GM23338 (cell line): ENCODE data around the gene NSG2. TPM values are rescaled to one million over a fixed set of nuclear protein-coding genes. Genes with fewer than 3 reads are reported as not detected.

Experiments
- ATAC-seq: fragments of 200-7000 bp; cut with Tn5 transposase; 3 replicates; pipeline ENCODE4 v1.9.1; 2020
- DNase-seq: peaks from one replicate; pipeline ENCODE4 v3.0.0-alpha.2; 2015; ENCODE audit warnings: low spot score
- H2AFZ ChIP-seq: fragments of 200-600 bp; sonication (generic); 2 replicates; pipeline ENCODE4 v1.8.0; 2016; ENCODE audit warnings: antibody characterized with exemption, mild to moderate bottlenecking, moderate library complexity
- H3F3A ChIP-seq: fragments of 200-600 bp; sonication (generic); replicated peaks from 2 replicates; pipeline ENCODE4 v1.8.0; 2017; ENCODE audit warnings: antibody characterized with exemption, mixed run types, low read depth
- H3K27ac ChIP-seq: fragments of 200-600 bp; sonication (generic); 2 replicates; pipeline ENCODE4 v1.6.1; 2016; ENCODE audit warnings: low read depth
- H3K27me3 ChIP-seq: fragments of 200-600 bp; sonication (generic); 2 replicates; pipeline ENCODE4 v1.8.0; 2016; ENCODE audit warnings: mild to moderate bottlenecking, mixed run types, moderate library complexity; ENCODE audit not compliant: insufficient read depth
- H3K36me3 ChIP-seq: fragments of 200-600 bp; sonication (generic); 2 replicates; pipeline ENCODE4 v1.8.0; 2016; ENCODE audit warnings: mild to moderate bottlenecking; ENCODE audit not compliant: insufficient read depth
- H3K4me1 ChIP-seq: fragments of 200-600 bp; sonication (generic); 2 replicates; pipeline ENCODE4 v1.8.0; 2016; ENCODE audit warnings: mild to moderate bottlenecking, moderate library complexity; ENCODE audit not compliant: insufficient read depth
- H3K4me2 ChIP-seq: fragments of 200-600 bp; sonication (generic); 2 replicates; pipeline ENCODE4 v1.7.1; 2017; ENCODE audit warnings: mixed run types
- H3K4me3 ChIP-seq: fragments of 200-600 bp; sonication (generic); 2 replicates; pipeline ENCODE4 v1.6.1; 2016; ENCODE audit warnings: mixed run types
- H3K79me2 ChIP-seq: fragments of 200-600 bp; sonication (generic); replicated peaks from 2 replicates; pipeline ENCODE4 v1.8.0; 2017; ENCODE audit warnings: mild to moderate bottlenecking; ENCODE audit not compliant: insufficient read depth
- H3K9me2 ChIP-seq: fragments of 200-600 bp; sonication (generic); 2 replicates; pipeline ENCODE4 v1.8.0; 2017; ENCODE audit not compliant: insufficient read depth
- H4K20me1 ChIP-seq: fragments of 200-600 bp; sonication (generic); replicated peaks from 2 replicates; pipeline ENCODE4 v1.8.0; 2017; ENCODE audit warnings: mild to moderate bottlenecking; ENCODE audit not compliant: insufficient read depth
- H3K27ac Mint-ChIP-seq: 2 replicates; pipeline ENCODE4 v1.8.0; 2020; ENCODE audit warnings: inconsistent platforms, mild to moderate bottlenecking, moderate library complexity, mixed read lengths
- H3K27me3 Mint-ChIP-seq: 3 replicates; pipeline ENCODE4 v1.8.0; 2022; ENCODE audit warnings: low read depth, mild to moderate bottlenecking, moderate library complexity, mixed read lengths, inconsistent platforms; ENCODE audit not compliant: insufficient read depth, poor library complexity
- H3K36me3 Mint-ChIP-seq: 3 replicates; pipeline ENCODE4 v1.8.0; 2021; ENCODE audit warnings: low read depth, mild to moderate bottlenecking, inconsistent platforms, moderate library complexity, mixed read lengths
- H3K4me1 Mint-ChIP-seq: 3 replicates; pipeline ENCODE4 v1.8.0; 2020; ENCODE audit warnings: mild to moderate bottlenecking, inconsistent platforms, mixed read lengths
- H3K4me3 Mint-ChIP-seq: 3 replicates; pipeline ENCODE4 v1.8.0; 2021; ENCODE audit warnings: moderate library complexity, mild to moderate bottlenecking, inconsistent platforms, mixed read lengths
- H3K9me3 Mint-ChIP-seq: 3 replicates; pipeline ENCODE4 v1.8.0; 2020; ENCODE audit warnings: moderate library complexity, mild to moderate bottlenecking, inconsistent platforms, mixed read lengths
- EZH2 ChIP-seq: fragments of 200-600 bp; sonication (generic); IDR thresholded peaks from one replicate; pipeline ENCODE4 v1.8.0; 2017; ENCODE audit warnings: antibody characterized with exemption, mild to moderate bottlenecking, low read depth; ENCODE audit not compliant: unreplicated experiment
- JUNB ChIP-seq: IDR thresholded peaks from one replicate; pipeline ENCODE4 v1.6.1; 2016; ENCODE audit warnings: antibody characterized with exemption; ENCODE audit not compliant: unreplicated experiment
- NANOG ChIP-seq: IDR thresholded peaks from 2 replicates; pipeline ENCODE4 v1.6.1; 2016; ENCODE audit warnings: antibody characterized with exemption, borderline replicate concordance
- POLR2AphosphoS5 ChIP-seq: IDR thresholded peaks from 2 replicates; pipeline ENCODE4 v1.6.1; 2016; ENCODE audit warnings: antibody characterized with exemption, low read depth
- ZNF114 ChIP-seq: fragments of 250-450 bp; sonication (Bioruptor Pico); IDR thresholded peaks from 2 replicates; pipeline ENCODE4 v1.5.0; 2020; ENCODE audit warnings: mild to moderate bottlenecking, moderate library complexity
- ZNF331 ChIP-seq: fragments of 250-450 bp; sonication (Bioruptor Pico); IDR thresholded peaks from 2 replicates; pipeline ENCODE4 v1.5.0; 2020; ENCODE audit warnings: low read depth, mild to moderate bottlenecking, moderate library complexity
- polyA plus RNA-seq: library from polyadenylated mRNA; unstranded; fragments of >200 nt; fragmentation: Nextera tagmentation; extraction: Ambion mirVana; gene quantifications from 2 replicates; pipeline ENCODE4 v1.2.1, GENCODE V29; 2016
- total RNA-seq: library from RNA; depleted of rRNA; stranded (reverse); fragments of >200 nt; shearing (Covaris generic); gene quantifications from 2 replicates; pipeline ENCODE4 v1.2.3, GENCODE V29; 2014
- TF ChIP-seq, protein P1 (sequence below), 2 experiments: fragments of 200-600 bp in 1 of 2; sonication (generic) in 1 of 2; conservative IDR thresholded peaks; 2 replicates each; pipeline versions ENCODE4 v1.5.1 to v1.6.1; 2016 to 2017; ENCODE audit warnings: antibody characterized with exemption in 2 of 2, low read depth in 2 of 2, mild to moderate bottlenecking in 2 of 2, moderate library complexity in 1 of 2
- TF ChIP-seq, protein P2 (sequence below): IDR thresholded peaks from 2 replicates; pipeline ENCODE4 v1.6.1; 2016; ENCODE audit warnings: antibody characterized with exemption
- TF ChIP-seq, protein P3 (sequence below): fragments of 250-450 bp; sonication (Bioruptor Pico); IDR thresholded peaks from 2 replicates; pipeline ENCODE4 v1.5.0; 2020; ENCODE audit warnings: mild to moderate bottlenecking, moderate library complexity
- TF ChIP-seq, protein P4 (sequence below): IDR thresholded peaks from one replicate; pipeline ENCODE4 v1.6.1; 2018; ENCODE audit warnings: antibody characterized with exemption; ENCODE audit not compliant: unreplicated experiment

NSG2 gene
- total and polyA plus RNA-seq, 2 experiments from 2014 or later = 0.16 TPM; not detected in 1

DNA sequence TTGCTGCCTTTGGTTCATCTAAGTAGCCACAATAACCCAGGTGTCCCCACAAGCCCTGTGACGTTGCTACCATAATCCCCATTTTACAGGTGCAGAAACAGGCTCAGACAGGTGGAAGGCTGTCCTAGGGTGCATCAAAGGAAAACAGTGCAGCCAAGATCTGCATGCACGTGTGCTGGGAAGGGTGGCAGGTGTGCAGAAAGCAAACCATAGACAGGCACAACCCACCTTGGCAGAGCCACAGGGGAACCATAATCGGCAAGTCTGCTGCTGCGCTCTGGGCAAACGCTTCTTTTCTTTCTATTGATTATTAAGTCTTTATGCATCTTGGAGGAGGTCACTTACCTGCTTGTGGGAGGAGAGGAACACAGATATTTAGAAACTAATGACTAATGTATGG lies 7.1 kb downstream of the NSG2 start (continued):
- TF ChIP-seq, protein P1, sequence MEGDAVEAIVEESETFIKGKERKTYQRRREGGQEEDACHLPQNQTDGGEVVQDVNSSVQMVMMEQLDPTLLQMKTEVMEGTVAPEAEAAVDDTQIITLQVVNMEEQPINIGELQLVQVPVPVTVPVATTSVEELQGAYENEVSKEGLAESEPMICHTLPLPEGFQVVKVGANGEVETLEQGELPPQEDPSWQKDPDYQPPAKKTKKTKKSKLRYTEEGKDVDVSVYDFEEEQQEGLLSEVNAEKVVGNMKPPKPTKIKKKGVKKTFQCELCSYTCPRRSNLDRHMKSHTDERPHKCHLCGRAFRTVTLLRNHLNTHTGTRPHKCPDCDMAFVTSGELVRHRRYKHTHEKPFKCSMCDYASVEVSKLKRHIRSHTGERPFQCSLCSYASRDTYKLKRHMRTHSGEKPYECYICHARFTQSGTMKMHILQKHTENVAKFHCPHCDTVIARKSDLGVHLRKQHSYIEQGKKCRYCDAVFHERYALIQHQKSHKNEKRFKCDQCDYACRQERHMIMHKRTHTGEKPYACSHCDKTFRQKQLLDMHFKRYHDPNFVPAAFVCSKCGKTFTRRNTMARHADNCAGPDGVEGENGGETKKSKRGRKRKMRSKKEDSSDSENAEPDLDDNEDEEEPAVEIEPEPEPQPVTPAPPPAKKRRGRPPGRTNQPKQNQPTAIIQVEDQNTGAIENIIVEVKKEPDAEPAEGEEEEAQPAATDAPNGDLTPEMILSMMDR (conservative IDR thresholded peaks at IDR 0.05; ENCODE audit: low read depth in 2 of 2) = no peak

DNA sequence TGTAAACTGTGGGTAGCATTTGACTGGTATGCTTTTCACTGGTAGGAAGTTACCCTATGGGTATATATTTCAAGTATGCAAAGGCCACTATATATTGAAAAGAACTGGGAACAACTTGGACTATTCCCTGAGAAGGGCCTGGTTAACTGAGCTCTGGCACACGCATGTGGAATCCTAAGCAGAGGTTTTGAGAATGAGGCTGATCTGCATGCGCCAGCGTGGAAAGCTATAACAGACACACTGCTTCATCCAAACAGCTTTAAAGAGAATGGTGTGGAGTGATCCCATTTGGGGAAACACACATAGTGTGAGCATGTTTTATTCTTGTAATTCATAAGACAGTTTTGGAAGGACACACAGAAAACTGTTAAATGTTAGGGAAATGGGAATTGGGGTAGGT lies 8.4 kb downstream of the NSG2 start:
- DNase-seq (no peak), ATAC-seq (no peak)
- H3K4me1 ChIP-seq = no peaks in the 10 kb centered on the region
- H3K4me3 ChIP-seq = no peak overlapping the region
- no peaks in the 10 kb centered on the region for H3K9me3 Mint-ChIP-seq
- H3K36me3 Mint-ChIP-seq = no peaks in the 10 kb centered on the region
- H3K27me3 ChIP-seq = no peaks in the 10 kb centered on the region
- H4K20me1 ChIP-seq = no peaks in the 10 kb centered on the region; the same call in 1 of the 2 replicates
- no peak overlapping the region for H3K4me2 ChIP-seq
- H3K79me2 ChIP-seq = no peaks in the 10 kb centered on the region
- no peak overlapping the region for H2AFZ ChIP-seq
- no peaks in the 10 kb centered on the region for H3K4me1 Mint-ChIP-seq
- no peaks in the 10 kb centered on the region for H3F3A ChIP-seq
- H3K27me3 Mint-ChIP-seq = peaks cover 4% of the 10 kb centered on the region
- no peak overlapping the region for H3K27ac ChIP-seq
- H3K36me3 ChIP-seq = no peaks in the 10 kb centered on the region
- H3K27ac Mint-ChIP-seq = no peak overlapping the region
- H3K4me3 Mint-ChIP-seq = no peak overlapping the region
- 0 out of 2 replicates have a peak, but pooled peaks cover 4% of the 10 kb centered on the region for H3K9me2 ChIP-seq
- TF ChIP-seq, protein P1 (conservative IDR thresholded peaks at IDR 0.05; ENCODE audit: low read depth in 2 of 2) = no peak
- TF ChIP-seq, protein P2, sequence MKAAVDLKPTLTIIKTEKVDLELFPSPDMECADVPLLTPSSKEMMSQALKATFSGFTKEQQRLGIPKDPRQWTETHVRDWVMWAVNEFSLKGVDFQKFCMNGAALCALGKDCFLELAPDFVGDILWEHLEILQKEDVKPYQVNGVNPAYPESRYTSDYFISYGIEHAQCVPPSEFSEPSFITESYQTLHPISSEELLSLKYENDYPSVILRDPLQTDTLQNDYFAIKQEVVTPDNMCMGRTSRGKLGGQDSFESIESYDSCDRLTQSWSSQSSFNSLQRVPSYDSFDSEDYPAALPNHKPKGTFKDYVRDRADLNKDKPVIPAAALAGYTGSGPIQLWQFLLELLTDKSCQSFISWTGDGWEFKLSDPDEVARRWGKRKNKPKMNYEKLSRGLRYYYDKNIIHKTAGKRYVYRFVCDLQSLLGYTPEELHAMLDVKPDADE = no peak
- TF ChIP-seq POLR2AphosphoS5 (no peak), EZH2 (no peak), JUNB (no peak), ZNF331 (no peak), ZNF114 (CRISPR knock-in tag) (no peak), NANOG (no peak)
- TF ChIP-seq, protein P3, sequence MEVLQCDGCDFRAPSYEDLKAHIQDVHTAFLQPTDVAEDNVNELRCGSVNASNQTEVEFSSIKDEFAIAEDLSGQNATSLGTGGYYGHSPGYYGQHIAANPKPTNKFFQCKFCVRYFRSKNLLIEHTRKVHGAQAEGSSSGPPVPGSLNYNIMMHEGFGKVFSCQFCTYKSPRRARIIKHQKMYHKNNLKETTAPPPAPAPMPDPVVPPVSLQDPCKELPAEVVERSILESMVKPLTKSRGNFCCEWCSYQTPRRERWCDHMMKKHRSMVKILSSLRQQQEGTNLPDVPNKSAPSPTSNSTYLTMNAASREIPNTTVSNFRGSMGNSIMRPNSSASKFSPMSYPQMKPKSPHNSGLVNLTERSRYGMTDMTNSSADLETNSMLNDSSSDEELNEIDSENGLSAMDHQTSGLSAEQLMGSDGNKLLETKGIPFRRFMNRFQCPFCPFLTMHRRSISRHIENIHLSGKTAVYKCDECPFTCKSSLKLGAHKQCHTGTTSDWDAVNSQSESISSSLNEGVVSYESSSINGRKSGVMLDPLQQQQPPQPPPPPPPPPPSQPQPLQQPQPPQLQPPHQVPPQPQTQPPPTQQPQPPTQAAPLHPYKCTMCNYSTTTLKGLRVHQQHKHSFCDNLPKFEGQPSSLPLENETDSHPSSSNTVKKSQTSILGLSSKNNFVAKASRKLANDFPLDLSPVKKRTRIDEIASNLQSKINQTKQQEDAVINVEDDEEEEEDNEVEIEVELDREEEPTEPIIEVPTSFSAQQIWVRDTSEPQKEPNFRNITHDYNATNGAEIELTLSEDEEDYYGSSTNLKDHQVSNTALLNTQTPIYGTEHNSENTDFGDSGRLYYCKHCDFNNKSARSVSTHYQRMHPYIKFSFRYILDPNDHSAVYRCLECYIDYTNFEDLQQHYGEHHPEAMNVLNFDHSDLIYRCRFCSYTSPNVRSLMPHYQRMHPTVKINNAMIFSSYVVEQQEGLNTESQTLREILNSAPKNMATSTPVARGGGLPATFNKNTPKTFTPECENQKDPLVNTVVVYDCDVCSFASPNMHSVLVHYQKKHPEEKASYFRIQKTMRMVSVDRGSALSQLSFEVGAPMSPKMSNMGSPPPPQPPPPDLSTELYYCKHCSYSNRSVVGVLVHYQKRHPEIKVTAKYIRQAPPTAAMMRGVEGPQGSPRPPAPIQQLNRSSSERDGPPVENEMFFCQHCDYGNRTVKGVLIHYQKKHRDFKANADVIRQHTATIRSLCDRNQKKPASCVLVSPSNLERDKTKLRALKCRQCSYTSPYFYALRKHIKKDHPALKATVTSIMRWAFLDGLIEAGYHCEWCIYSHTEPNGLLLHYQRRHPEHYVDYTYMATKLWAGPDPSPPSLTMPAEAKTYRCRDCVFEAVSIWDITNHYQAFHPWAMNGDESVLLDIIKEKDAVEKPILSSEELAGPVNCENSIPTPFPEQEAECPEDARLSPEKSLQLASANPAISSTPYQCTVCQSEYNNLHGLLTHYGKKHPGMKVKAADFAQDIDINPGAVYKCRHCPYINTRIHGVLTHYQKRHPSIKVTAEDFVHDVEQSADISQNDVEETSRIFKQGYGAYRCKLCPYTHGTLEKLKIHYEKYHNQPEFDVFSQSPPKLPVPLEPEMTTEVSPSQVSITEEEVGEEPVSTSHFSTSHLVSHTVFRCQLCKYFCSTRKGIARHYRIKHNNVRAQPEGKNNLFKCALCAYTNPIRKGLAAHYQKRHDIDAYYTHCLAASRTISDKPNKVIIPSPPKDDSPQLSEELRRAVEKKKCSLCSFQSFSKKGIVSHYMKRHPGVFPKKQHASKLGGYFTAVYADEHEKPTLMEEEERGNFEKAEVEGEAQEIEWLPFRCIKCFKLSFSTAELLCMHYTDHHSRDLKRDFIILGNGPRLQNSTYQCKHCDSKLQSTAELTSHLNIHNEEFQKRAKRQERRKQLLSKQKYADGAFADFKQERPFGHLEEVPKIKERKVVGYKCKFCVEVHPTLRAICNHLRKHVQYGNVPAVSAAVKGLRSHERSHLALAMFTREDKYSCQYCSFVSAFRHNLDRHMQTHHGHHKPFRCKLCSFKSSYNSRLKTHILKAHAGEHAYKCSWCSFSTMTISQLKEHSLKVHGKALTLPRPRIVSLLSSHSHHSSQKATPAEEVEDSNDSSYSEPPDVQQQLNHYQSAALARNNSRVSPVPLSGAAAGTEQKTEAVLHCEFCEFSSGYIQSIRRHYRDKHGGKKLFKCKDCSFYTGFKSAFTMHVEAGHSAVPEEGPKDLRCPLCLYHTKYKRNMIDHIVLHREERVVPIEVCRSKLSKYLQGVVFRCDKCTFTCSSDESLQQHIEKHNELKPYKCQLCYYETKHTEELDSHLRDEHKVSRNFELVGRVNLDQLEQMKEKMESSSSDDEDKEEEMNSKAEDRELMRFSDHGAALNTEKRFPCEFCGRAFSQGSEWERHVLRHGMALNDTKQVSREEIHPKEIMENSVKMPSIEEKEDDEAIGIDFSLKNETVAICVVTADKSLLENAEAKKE (CRISPR knock-in tag) = no peak
- TF ChIP-seq, protein P4, sequence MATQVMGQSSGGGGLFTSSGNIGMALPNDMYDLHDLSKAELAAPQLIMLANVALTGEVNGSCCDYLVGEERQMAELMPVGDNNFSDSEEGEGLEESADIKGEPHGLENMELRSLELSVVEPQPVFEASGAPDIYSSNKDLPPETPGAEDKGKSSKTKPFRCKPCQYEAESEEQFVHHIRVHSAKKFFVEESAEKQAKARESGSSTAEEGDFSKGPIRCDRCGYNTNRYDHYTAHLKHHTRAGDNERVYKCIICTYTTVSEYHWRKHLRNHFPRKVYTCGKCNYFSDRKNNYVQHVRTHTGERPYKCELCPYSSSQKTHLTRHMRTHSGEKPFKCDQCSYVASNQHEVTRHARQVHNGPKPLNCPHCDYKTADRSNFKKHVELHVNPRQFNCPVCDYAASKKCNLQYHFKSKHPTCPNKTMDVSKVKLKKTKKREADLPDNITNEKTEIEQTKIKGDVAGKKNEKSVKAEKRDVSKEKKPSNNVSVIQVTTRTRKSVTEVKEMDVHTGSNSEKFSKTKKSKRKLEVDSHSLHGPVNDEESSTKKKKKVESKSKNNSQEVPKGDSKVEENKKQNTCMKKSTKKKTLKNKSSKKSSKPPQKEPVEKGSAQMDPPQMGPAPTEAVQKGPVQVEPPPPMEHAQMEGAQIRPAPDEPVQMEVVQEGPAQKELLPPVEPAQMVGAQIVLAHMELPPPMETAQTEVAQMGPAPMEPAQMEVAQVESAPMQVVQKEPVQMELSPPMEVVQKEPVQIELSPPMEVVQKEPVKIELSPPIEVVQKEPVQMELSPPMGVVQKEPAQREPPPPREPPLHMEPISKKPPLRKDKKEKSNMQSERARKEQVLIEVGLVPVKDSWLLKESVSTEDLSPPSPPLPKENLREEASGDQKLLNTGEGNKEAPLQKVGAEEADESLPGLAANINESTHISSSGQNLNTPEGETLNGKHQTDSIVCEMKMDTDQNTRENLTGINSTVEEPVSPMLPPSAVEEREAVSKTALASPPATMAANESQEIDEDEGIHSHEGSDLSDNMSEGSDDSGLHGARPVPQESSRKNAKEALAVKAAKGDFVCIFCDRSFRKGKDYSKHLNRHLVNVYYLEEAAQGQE = no peak
